ENCODE results near the gene ITPR1. TPM values are rescaled to one million over a fixed set of nuclear protein-coding genes. Genes with fewer than 3 reads are reported as not detected.

Gene ITPR1
- total and polyA plus RNA-seq, 10 of the 15 experiments (the other 5 are each of a cell fraction or from before 2014, with no cell fraction given), result 12.2 to 239 (median 28.4) TPM

GRCh38 chr3:4615750-4616149 lies 122.6 kb downstream of the ITPR1 start:
- Histone ChIP-seq H3K4me2 (ENCODE audit: control insufficient read depth, insufficient read depth) (no peak overlapping the region), H2AFZ (ENCODE audit: control insufficient read depth, low read depth, low read length) (no peak overlapping the region), H3K4me1 (ENCODE audit: control insufficient read depth, insufficient read depth, low read length) (no peaks in the 10 kb centered on the region), H3K79me2 (ENCODE audit: control insufficient read depth, insufficient read depth, low read length) (no peaks in the 10 kb centered on the region), H3K27me3 (replicated peaks in 1 of 2; ENCODE audit: control insufficient read depth in 2 of 2, insufficient read depth in 2 of 2, low read length in 1 of 2) (no peaks in the 10 kb centered on the region), H3K9me3 (replicated peaks; ENCODE audit: control insufficient read depth, insufficient read depth, low read length) (no peaks in the 10 kb centered on the region), H4K20me1 (ENCODE audit: control insufficient read depth, insufficient read depth) (0 out of 2 replicates have a peak, but pooled peaks cover 2% of the 10 kb centered on the region), H3K27ac (ENCODE audit: control insufficient read depth, insufficient read depth) (no peak overlapping the region), H3K36me3 (ENCODE audit: control insufficient read depth in 2 of 2, insufficient read depth in 2 of 2, low read length in 1 of 2) (no peaks in the 10 kb centered on the region), H3K4me3 (no peak overlapping the region), H3K9ac (ENCODE audit: control insufficient read depth, insufficient read depth, low read length) (no peak overlapping the region)
- TF ChIP-seq ZBTB33 (IDR thresholded peaks at IDR 0.05) (no peak), RBBP5 (conservative IDR thresholded peaks at IDR 0.05) (no peak), NFYB (IDR thresholded peaks at IDR 0.05; ENCODE audit: insufficient read depth, low read depth, low read length) (no peak), NR2C2 (IDR thresholded peaks at IDR 0.05; ENCODE audit: borderline replicate concordance, control insufficient read depth, insufficient read length, low read depth) (no peak), FOS (IDR thresholded peaks at IDR 0.05; ENCODE audit: borderline replicate concordance, extremely low read depth, insufficient read length) (no peak), SIN3A (IDR thresholded peaks at IDR 0.05; ENCODE audit: low read depth, low read length) (no peak)
- no TSS peak for BruUV-seq (replicated peaks)
- ATAC-seq (no peak), FAIRE-seq (no peak), DNase-seq (ENCODE audit: low read depth, low spot score) (no peak)
- WGBS (ENCODE audit: insufficient coverage, insufficient replicate concordance, low lambda C conversion rate, missing lambda C conversion rate), result 67% methylated on average over 3 of the region's 3 CpGs
- RAD21 ChIA-PET (ENCODE audit: unreplicated experiment), result no interaction called here
- SMC1A ChIA-PET (ENCODE audit: uncharacterized antibody, unreplicated experiment), result interaction anchor here (0.8 to 1.0 kb wide), 3 partner anchors 13 to 303 kb away, joined by 3 read pairs; no protein-coding TSS in a partner anchor
- POLR2A ChIA-PET, result no interaction called here
- in situ Hi-C loops (cut with MboI) (no loop called here), intact Hi-C loops (cut with micrococcal nuclease; ENCODE audit: unreplicated experiment) (no loop called here)
- CTCF ChIA-PET, result interaction anchor here (1.0 kb wide), 2 partner anchors 18 to 265 kb away, joined by 4 to 5 read pairs; no protein-coding TSS in a partner anchor

All from GM12878 (cell line).